ENCODE data around the gene MSANTD2. TPM values are rescaled to one million over a fixed set of nuclear protein-coding genes. Genes with fewer than 3 reads are reported as not detected.

MSANTD2 gene
- total RNA-seq, 1 experiment from 2014 or later, result 8.6 TPM

DNA sequence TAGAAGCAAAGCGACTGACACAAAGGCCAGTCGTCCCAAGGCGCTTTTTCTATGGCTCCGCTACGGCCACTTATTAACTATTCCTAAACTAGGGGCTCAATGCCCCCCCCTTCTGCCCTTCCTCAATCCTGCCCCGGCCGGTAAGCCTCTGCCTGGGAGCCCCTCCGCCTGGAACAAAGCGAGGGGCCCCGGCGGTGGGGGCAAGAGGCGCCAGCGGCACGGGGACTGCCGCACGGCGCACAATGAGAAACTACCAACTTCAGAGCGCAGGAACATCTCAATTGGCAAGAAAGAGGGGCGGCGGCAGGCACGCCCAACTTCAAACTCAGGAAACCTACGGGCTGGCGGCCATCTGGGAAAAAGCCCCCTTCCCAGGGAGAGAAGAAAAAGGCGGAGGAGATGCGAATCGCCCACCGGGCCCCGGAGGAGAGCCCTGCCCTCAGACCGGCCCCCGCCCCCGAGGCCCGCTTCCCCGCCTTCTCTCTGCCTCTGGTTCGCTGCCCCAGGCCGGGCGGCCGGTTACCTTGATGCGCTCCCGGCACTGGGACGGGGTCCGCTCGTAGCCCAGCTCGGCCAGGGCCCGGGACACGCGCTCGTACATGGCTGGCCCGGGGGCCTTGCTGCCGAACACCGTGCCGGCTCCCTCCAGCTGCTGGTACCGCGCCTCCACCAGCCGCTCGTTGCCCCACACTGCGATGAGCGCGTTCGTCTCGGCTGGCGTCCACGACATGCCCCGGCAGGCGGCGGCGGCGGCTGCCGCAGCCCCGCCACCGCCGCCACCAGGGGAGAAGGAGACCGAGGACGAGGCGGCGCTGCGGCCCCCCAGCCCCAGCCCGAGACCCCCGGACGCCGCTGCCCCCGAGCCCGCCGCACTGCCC is 619 bp downstream of the MSANTD2 start:
- Histone ChIP-seq H3K4me3 (replicated peaks in 1 of 2; ENCODE audit: low read depth in 1 of 2, low read length in 2 of 2) (peak overlapping the region; percentile 73 to 75), H3K27me3 (ENCODE audit: insufficient read depth, low read length) (no peaks in the 10 kb centered on the region), H3K9me3 (ENCODE audit: control insufficient read depth in 1 of 2, insufficient read depth in 1 of 2, low read depth in 1 of 2, low read length in 2 of 2) (no peaks in the 10 kb centered on the region), H3K9ac (ENCODE audit: low read length) (peak overlapping the region; percentile 80), H3K4me2 (ENCODE audit: low read length) (peak overlapping the region; percentile 78), H3K79me2 (ENCODE audit: insufficient read depth, low read length) (peaks cover 52% of the 10 kb centered on the region), H4K20me1 (ENCODE audit: insufficient read depth) (no peaks in the 10 kb centered on the region), H3K27ac (ENCODE audit: low read depth, low read length) (peak overlapping the region; percentile 74), H2AFZ (ENCODE audit: low read depth, low read length, poor library complexity, severe bottlenecking) (no peak overlapping the region), H3K9me2 (ENCODE audit: insufficient read depth) (no peaks in the 10 kb centered on the region), H3K36me3 (ENCODE audit: control insufficient read depth in 1 of 2, insufficient read depth in 2 of 2, low read length in 2 of 2) (no peaks in the 10 kb centered on the region), H3K4me1 (ENCODE audit: control insufficient read depth in 1 of 2, insufficient read depth in 2 of 2, low read length in 2 of 2) (peaks cover 6 to 19% of the 10 kb centered on the region in 2 experiments; a peak in 3 of 4 replicates)
- intact Hi-C loops (cut with micrococcal nuclease), result no loop called here
- ATAC-seq (peak; percentile 54), DNase-seq (ENCODE audit: low read depth, low spot score) (no peak)
- no TSS peak for BruUV-seq (replicated peaks)
- ChIA-PET RAD21 (ENCODE audit: low non-redundant PET in 1 of 2, low total read pairs in 2 of 2, uncharacterized antibody in 2 of 2, unreplicated experiment in 2 of 2) (interaction anchor here in 1 of 2 experiments (0.6 kb wide), 1 partner anchor 31 kb away, joined by 3 read pairs; no protein-coding TSS in a partner anchor), POLR2A (no interaction called here), CTCF (interaction anchor here (1.1 to 1.3 kb wide), 4 partner anchors 21 to 170 kb away, joined by 3 to 4 read pairs (median 4); no protein-coding TSS in a partner anchor)
- TF ChIP-seq, protein P1, sequence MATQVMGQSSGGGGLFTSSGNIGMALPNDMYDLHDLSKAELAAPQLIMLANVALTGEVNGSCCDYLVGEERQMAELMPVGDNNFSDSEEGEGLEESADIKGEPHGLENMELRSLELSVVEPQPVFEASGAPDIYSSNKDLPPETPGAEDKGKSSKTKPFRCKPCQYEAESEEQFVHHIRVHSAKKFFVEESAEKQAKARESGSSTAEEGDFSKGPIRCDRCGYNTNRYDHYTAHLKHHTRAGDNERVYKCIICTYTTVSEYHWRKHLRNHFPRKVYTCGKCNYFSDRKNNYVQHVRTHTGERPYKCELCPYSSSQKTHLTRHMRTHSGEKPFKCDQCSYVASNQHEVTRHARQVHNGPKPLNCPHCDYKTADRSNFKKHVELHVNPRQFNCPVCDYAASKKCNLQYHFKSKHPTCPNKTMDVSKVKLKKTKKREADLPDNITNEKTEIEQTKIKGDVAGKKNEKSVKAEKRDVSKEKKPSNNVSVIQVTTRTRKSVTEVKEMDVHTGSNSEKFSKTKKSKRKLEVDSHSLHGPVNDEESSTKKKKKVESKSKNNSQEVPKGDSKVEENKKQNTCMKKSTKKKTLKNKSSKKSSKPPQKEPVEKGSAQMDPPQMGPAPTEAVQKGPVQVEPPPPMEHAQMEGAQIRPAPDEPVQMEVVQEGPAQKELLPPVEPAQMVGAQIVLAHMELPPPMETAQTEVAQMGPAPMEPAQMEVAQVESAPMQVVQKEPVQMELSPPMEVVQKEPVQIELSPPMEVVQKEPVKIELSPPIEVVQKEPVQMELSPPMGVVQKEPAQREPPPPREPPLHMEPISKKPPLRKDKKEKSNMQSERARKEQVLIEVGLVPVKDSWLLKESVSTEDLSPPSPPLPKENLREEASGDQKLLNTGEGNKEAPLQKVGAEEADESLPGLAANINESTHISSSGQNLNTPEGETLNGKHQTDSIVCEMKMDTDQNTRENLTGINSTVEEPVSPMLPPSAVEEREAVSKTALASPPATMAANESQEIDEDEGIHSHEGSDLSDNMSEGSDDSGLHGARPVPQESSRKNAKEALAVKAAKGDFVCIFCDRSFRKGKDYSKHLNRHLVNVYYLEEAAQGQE (IDR thresholded peaks at IDR 0.05; ENCODE audit: low read depth), result no peak
- no peak for TF ChIP-seq SRF (IDR thresholded peaks at IDR 0.05; ENCODE audit: low read depth)
- no peak for TF ChIP-seq RAD21 (IDR thresholded peaks at IDR 0.05; ENCODE audit: low read depth)
- TF ChIP-seq SIN3A (IDR thresholded peaks at IDR 0.05; ENCODE audit: low read depth), result no peak; the same call in 1 of the 2 replicates
- TF ChIP-seq ELF1 (IDR thresholded peaks at IDR 0.05; ENCODE audit: borderline replicate concordance, low read depth), result no peak
- TF ChIP-seq SP1 (IDR thresholded peaks at IDR 0.05; ENCODE audit: low read depth), result no peak
- TF ChIP-seq TCF7L2 (IDR thresholded peaks at IDR 0.05; ENCODE audit: borderline replicate concordance, extremely low read depth, insufficient read depth, insufficient read length), result peak; percentile 25
- TF ChIP-seq ZFX (IDR thresholded peaks at IDR 0.05), result no peak

Data from HCT116 (cell line).